ENCODE measurements around the gene OR11A1.

DNA sequence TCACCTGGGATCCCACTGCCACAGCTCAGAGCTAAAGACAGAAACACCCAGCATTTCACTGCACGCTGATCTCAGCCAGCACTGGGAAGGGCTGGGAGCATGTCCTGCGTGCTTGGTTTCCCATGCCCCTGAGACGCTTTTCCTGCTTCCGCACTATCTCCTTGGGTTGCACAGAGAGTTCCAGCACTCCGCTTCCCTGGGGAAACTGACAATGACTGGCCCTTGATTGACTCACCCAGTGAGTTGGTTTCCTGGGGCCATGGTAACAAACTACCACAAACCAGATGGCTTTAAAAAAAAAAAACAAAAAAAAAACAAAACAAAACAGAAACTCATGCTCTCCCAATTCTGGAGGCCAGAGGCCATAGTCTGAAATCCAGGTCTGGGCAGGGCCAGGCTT is 45.7 kb upstream of the OR11A1 start:
- TF ChIP-seq, protein P1, sequence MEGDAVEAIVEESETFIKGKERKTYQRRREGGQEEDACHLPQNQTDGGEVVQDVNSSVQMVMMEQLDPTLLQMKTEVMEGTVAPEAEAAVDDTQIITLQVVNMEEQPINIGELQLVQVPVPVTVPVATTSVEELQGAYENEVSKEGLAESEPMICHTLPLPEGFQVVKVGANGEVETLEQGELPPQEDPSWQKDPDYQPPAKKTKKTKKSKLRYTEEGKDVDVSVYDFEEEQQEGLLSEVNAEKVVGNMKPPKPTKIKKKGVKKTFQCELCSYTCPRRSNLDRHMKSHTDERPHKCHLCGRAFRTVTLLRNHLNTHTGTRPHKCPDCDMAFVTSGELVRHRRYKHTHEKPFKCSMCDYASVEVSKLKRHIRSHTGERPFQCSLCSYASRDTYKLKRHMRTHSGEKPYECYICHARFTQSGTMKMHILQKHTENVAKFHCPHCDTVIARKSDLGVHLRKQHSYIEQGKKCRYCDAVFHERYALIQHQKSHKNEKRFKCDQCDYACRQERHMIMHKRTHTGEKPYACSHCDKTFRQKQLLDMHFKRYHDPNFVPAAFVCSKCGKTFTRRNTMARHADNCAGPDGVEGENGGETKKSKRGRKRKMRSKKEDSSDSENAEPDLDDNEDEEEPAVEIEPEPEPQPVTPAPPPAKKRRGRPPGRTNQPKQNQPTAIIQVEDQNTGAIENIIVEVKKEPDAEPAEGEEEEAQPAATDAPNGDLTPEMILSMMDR (IDR thresholded peaks at IDR 0.05) = no peak
- no peak for TF ChIP-seq CHD2 (IDR thresholded peaks at IDR 0.05; ENCODE audit: low read length, partially characterized antibody)
- no peak for TF ChIP-seq KDM1A (IDR thresholded peaks at IDR 0.05; ENCODE audit: low read depth)
- TF ChIP-seq POLR2A (IDR thresholded peaks at IDR 0.05; ENCODE audit: low read length) = no peak
- TF ChIP-seq RFX5 (IDR thresholded peaks at IDR 0.05) = no peak
- no peak for TF ChIP-seq CEBPB (IDR thresholded peaks at IDR 0.05)
